ENCODE data around the gene MGLL. TPM values are rescaled to one million over a fixed set of nuclear protein-coding genes. Genes with fewer than 3 reads are reported as not detected.

The MGLL gene
- total RNA-seq, 2 experiments from 2014 or later, result 0.10 to 0.25 TPM

DNA sequence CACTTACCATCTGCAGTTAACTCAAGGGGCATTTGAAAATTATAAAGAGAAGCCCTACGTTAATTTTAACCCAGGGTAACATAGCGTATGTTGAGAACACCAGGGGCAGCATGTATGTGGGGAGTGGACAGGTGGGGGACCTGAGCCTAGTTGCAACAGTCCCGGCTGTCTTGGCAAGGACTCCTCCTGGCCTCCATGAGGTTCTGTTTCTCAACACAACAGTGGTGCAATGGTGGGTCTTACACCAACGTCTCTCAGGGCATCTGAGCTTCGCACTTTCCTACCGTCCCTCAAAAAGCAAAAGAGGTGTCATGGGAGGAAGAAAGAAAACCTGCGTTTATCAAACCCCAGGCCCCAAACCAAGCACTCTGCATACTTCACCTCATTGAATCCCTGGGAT, 50.6 kb downstream of the MGLL start:
- Mint-ChIP-seq H3K27me3 (peaks cover 8% of the 10 kb centered on the region), H3K9me3 (peaks cover 6% of the 10 kb centered on the region), H3K4me3 (no peak overlapping the region), H3K27ac (no peak overlapping the region), H3K36me3 (ENCODE audit: low read depth) (no peaks in the 10 kb centered on the region), H3K4me1 (no peaks in the 10 kb centered on the region)
- DNase-seq, result no peak
- ChIA-PET POLR2A (no interaction called here), CTCF (interaction anchor here (0.8 to 2.0 kb wide), 4 partner anchors 7 to 524 kb away, joined by 3 to 5 read pairs (median 4); no protein-coding TSS in a partner anchor)

DNA sequence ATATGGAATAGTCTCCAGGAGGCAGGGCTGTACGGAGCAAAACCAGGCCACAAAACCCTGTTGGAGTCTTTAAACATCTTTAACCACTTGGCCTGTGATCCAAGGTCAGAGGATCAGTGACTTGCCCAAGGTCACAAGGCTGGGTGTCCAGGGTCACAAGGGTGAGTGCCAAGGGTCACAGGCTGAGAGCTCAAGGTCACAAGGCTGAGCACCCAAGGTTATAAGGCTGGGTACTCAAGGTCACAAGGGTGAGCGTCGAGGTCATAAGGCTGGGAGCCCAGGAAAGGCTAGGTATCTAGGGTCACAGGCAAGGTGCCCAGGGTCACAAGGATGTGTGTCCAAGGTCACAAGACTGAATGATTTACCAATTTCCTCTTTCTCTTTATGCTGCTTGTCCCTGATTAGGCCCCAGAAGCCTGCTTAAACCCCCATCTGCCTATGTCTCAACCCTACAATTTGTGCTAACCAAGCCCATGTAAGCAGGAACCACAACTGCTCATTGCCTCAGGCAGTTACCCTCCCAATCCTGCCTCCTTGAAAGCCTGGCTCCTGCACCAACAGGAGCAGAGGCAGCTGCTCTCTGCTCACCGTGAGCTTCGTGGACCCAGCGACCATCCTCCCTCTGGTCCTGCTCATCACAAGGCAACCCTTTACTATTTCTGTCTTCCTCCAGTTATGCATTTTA, 51.5 kb downstream of the MGLL start:
- no peaks in the 10 kb centered on the region for H3K4me1 Mint-ChIP-seq
- H3K27ac Mint-ChIP-seq, result no peak overlapping the region
- POLR2A ChIA-PET, result no interaction called here
- no peak for DNase-seq
- CTCF ChIA-PET, result interaction anchor here (1.0 to 2.0 kb wide), 4 partner anchors 8 to 28 kb away, joined by 3 to 5 read pairs (median 4); no protein-coding TSS in a partner anchor
- H3K9me3 Mint-ChIP-seq, result peaks cover 4% of the 10 kb centered on the region
- no peak overlapping the region for H3K4me3 Mint-ChIP-seq
- no peaks in the 10 kb centered on the region for H3K36me3 Mint-ChIP-seq (ENCODE audit: low read depth)
- peaks cover 8% of the 10 kb centered on the region for H3K27me3 Mint-ChIP-seq

DNA sequence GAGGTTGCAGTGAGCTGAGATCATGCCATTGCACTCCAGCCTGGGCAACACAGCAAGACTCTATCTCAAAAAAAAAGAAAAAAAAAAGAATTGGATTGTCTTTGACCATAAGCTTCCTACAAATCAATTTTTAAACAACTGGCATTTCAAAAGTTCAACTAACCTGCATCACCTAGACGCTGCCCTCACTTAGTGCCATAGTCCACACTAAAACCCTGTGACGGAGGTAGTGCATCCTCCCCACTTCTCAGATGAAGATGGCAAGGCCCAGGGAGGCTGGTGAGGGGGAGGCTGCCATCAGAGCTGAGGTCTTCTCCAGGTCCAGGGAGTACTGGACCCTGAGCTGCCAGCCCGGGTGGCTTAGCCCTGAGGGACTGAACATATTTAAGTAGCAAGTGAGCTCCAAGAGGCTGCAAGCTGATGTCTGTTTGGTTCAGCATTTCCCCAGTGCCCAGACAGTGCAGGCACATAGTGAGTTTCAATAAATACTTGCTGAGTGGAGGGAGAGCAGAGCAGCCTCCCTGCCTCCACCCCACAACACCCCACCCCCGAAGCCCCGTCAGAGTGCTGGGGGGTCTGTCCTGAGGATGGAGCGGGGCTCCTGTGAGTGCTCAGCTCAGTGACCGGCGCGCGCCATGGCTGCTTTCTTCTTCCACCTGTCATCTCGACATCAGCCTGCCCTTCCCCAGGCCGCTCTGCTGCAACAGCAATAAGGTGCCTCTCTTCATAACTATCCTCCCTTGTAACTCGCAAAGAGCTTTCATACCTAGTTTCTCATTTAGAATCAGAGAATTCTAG, 52.8 kb downstream of the MGLL start:
- ChIA-PET CTCF (interaction anchor here (0.6 to 2.0 kb wide), 3 partner anchors 9 to 111 kb away, joined by 3 to 5 read pairs (median 4); no protein-coding TSS in a partner anchor), POLR2A (no interaction called here)
- peaks cover 4% of the 10 kb centered on the region for H3K9me3 Mint-ChIP-seq

DNA sequence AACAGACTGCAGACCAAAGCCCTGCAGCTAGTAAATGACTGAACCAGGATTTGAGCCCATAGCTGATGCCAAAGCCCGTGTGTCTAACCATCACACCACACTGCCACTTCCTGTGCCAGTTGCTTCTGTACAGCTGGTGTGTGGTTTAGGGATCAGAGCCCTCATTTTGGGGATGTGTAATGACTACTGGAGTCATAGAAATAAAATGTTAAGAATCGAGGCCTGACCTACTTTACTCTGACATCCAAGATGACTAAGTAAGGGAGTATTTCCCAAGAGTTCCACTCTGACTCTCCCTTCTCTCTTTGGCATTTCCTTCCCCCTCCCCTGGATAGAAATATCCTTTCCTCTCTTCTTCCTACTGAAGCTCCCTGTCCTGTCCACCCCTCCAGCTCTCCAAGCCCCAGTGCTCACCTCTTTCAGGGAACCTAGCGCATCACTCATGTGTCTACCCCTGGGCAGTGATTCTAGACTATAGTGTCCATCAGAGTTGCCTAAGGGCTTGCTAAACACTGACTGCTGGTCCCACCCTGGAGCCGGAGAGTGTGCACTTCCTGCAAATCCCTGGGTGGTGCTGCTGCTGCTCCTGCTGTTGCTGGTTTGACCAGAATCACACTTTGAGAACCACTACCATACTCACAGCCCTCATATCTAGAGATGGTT, 53.8 kb downstream of the MGLL start:
- Mint-ChIP-seq H3K9me3 (peaks cover 4% of the 10 kb centered on the region), H3K4me1 (peaks cover 4% of the 10 kb centered on the region), H3K36me3 (ENCODE audit: low read depth) (no peaks in the 10 kb centered on the region), H3K4me3 (no peak overlapping the region), H3K27me3 (peaks cover 6% of the 10 kb centered on the region), H3K27ac (no peak overlapping the region)
- ChIA-PET CTCF (interaction anchor here (0.6 kb wide), 1 partner anchor 112 kb away, joined by 3 read pairs; no protein-coding TSS in a partner anchor), POLR2A (no interaction called here)
- no peak for DNase-seq

More for the DNA sequence above, 52.8 kb downstream of the MGLL start:
- Mint-ChIP-seq H3K4me3 (no peak overlapping the region), H3K27ac (no peak overlapping the region), H3K4me1 (peaks cover 4% of the 10 kb centered on the region), H3K36me3 (ENCODE audit: low read depth) (no peaks in the 10 kb centered on the region), H3K27me3 (peaks cover 6% of the 10 kb centered on the region)
- DNase-seq, result no peak

DNA sequence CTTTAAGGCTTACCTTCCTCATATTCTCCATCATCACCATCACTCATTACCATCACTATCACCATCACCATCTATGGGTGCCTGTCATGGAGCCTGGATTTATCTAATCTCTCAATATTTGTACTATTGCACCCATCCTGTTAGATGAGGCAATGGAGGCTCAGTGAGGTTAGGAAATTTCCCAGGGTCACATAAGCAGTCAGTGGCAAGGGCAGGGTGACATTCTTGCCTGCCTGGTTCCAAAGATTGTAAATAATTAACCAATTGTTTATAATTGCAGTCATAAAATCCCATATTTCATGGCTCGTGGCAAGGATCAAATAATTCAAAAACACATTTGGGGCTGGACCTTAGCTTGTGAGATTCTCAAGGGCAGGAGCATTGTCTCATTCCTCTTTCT, 55.2 kb downstream of the MGLL start:
- Mint-ChIP-seq H3K4me3 (no peak overlapping the region), H3K9me3 (peaks cover 4% of the 10 kb centered on the region), H3K27ac (no peak overlapping the region), H3K4me1 (peaks cover 8% of the 10 kb centered on the region), H3K36me3 (ENCODE audit: low read depth) (no peaks in the 10 kb centered on the region), H3K27me3 (peaks cover 6% of the 10 kb centered on the region)
- ChIA-PET POLR2A (no interaction called here), CTCF (interaction anchor here (0.6 to 1.3 kb wide), 3 partner anchors 13 to 44 kb away, joined by 3 read pairs; no protein-coding TSS in a partner anchor)
- no peak for DNase-seq

DNA sequence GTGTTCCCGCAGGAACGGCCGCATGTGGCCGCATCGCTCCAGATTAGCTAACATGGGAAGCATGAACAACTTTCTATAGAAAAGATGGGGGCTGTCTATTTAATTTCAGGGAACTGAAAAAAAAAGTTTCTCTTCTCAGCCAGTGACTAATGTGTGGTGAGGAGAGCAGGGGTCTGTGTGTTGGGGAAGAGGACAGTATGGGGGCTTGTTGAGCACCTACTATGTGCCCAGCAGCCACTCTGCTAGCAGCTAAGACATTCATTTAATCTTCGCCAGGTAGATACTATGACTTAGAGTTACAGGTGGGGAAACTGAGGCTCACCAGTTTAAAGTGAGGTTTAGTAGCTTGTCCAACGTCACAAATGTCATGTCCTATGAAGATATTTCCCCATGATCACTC, 56.6 kb downstream of the MGLL start:
- H3K27me3 Mint-ChIP-seq, result peaks cover 6% of the 10 kb centered on the region
- no peak overlapping the region for H3K4me3 Mint-ChIP-seq
- H3K36me3 Mint-ChIP-seq (ENCODE audit: low read depth), result no peaks in the 10 kb centered on the region
- peaks cover 4% of the 10 kb centered on the region for H3K9me3 Mint-ChIP-seq
- POLR2A ChIA-PET, result no interaction called here
- DNase-seq, result no peak
- H3K27ac Mint-ChIP-seq, result no peak overlapping the region
- CTCF ChIA-PET, result interaction anchor here (1.3 kb wide), 2 partner anchors 12 to 14 kb away, joined by 3 read pairs; no protein-coding TSS in a partner anchor
- peaks cover 9% of the 10 kb centered on the region for H3K4me1 Mint-ChIP-seq

DNA sequence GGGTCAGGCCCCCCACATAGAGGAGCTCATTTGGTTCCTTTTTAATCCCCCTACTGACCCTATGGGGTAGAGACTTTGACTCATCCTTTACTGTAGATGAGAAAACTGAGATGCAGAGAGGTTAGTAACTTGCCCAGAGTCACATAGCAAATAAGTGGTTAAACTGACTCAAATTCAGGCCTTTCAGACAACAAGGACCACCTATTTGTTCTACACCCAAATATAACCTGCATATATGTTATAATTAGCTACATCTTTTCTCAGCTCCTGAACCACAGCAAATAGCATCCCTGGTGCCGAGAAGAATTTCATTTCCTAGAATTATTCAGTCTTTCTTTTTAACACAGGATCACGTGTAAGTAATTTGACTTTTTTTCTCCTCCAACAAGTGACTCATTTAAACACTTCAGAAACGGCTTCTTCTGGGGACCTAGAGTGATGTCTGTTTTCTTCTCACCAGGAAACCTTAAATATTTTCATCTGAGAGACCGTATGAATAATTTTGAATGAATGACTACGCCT, 57.4 kb downstream of the MGLL start:
- DNase-seq, result no peak

DNA sequence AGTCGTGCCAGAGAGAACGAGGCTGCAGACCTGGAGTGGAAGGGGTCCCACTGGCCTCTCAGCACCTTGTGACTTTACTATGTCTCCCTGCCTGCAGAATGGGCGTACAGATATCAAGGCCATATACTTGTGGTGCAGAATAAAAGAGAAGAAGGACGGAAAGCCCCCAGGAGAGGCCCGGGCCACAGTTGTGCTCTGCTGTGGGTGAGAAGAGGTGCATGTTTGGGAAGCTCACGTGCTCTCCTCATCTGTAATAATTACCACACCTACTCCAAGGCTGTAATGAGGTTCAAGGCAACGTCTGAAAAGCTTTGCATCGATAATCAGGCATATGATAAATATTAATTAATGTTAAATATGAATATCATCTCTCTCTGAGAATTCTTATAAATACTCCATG, 58.0 kb downstream of the MGLL start:
- ChIA-PET CTCF (interaction anchor here (0.6 to 1.2 kb wide), 2 partner anchors 53 to 69 kb away, joined by 3 read pairs; no protein-coding TSS in a partner anchor), POLR2A (no interaction called here)
- H3K36me3 Mint-ChIP-seq (ENCODE audit: low read depth), result no peaks in the 10 kb centered on the region
- peaks cover 9% of the 10 kb centered on the region for H3K4me1 Mint-ChIP-seq
- H3K27ac Mint-ChIP-seq, result no peak overlapping the region
- peaks cover 4% of the 10 kb centered on the region for H3K9me3 Mint-ChIP-seq
- peaks cover 6% of the 10 kb centered on the region for H3K27me3 Mint-ChIP-seq
- no peak for DNase-seq
- no peak overlapping the region for H3K4me3 Mint-ChIP-seq

More for the DNA sequence above, 57.4 kb downstream of the MGLL start:
- Mint-ChIP-seq H3K4me1 (peaks cover 9% of the 10 kb centered on the region), H3K27ac (no peak overlapping the region), H3K4me3 (no peak overlapping the region), H3K9me3 (peaks cover 4% of the 10 kb centered on the region), H3K27me3 (peaks cover 6% of the 10 kb centered on the region), H3K36me3 (ENCODE audit: low read depth) (no peaks in the 10 kb centered on the region)
- ChIA-PET CTCF (interaction anchor here (0.6 to 1.2 kb wide), 2 partner anchors 54 to 68 kb away, joined by 3 read pairs; no protein-coding TSS in a partner anchor), POLR2A (no interaction called here)

DNA sequence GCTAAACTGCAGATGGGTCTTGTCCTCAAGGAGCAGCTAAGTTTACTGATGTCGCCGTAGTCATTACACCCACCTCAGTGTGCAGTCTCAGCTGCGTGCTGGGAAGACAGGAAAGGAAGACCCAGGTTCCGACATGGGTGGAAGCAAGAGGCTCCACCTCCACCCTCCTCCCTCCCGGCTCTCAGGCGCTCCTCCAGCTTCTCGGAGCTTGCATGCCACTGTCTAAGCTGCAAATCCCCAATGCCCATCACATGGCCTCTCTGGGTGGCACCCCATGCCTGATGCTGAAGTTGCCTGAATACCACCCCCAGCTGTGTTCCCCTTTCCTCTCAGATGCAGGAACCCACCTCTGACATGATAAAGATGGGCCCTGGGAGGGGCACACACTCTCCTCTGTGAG, 58.5 kb downstream of the MGLL start:
- DNase-seq, result no peak
- Mint-ChIP-seq H3K27ac (no peak overlapping the region), H3K4me1 (peaks cover 9% of the 10 kb centered on the region), H3K9me3 (peaks cover 4% of the 10 kb centered on the region), H3K4me3 (no peak overlapping the region), H3K36me3 (ENCODE audit: low read depth) (no peaks in the 10 kb centered on the region), H3K27me3 (peaks cover 6% of the 10 kb centered on the region)
- POLR2A ChIA-PET, result no interaction called here
- CTCF ChIA-PET, result interaction anchor here (0.6 to 1.2 kb wide), 2 partner anchors 69 to 1103 kb away, joined by 3 read pairs; no protein-coding TSS in a partner anchor

DNA sequence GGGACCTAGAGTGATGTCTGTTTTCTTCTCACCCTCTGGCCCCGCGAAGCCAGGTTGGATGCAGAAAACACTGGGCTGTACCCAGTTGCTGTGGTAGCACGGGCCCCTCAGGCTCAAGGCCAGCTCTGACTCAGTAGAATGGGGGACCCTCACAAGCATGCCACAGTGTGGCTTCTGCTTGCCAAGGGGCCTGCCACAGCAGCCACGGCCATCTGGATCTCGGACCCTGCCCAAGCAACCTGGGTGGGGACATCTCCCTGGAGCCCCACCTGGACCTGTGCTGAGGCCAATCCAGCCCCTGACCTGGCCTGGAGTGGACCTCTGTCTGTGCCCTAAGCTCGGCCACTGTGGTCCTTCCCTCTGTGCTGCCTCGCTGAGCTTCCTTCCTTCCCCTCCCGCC, 59.0 kb downstream of the MGLL start:
- H3K36me3 Mint-ChIP-seq (ENCODE audit: low read depth), result no peaks in the 10 kb centered on the region
- no peak overlapping the region for H3K27ac Mint-ChIP-seq
- H3K9me3 Mint-ChIP-seq, result peaks cover 4% of the 10 kb centered on the region
- no peak overlapping the region for H3K4me3 Mint-ChIP-seq
- POLR2A ChIA-PET, result no interaction called here
- H3K4me1 Mint-ChIP-seq, result peaks cover 9% of the 10 kb centered on the region
- no peak for DNase-seq
- H3K27me3 Mint-ChIP-seq, result peaks cover 3% of the 10 kb centered on the region
- CTCF ChIA-PET, result interaction anchor here (0.6 to 0.8 kb wide), 2 partner anchors 8 to 1103 kb away, joined by 3 read pairs; no protein-coding TSS in a partner anchor

DNA sequence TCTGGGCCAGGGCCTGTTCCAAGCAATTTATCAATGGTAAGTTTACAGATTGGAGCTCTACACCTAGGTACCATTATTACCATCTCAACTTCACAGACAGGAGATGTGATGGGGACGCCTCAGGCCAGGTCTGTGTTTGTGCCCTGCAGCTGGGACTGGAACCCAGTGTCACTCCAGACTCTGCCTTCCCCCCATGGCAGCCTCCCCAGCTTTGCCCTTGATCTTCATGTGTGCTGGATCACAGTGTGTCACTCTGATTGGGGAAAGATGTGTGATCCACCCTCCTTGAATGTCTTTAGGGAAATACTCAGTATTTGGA, 59.6 kb downstream of the MGLL start:
- Mint-ChIP-seq H3K36me3 (ENCODE audit: low read depth) (no peaks in the 10 kb centered on the region), H3K27ac (no peak overlapping the region), H3K4me1 (peaks cover 9% of the 10 kb centered on the region), H3K4me3 (no peak overlapping the region), H3K27me3 (peaks cover 3% of the 10 kb centered on the region), H3K9me3 (peaks cover 2% of the 10 kb centered on the region)
- CTCF ChIA-PET, result interaction anchor here (0.8 kb wide), 1 partner anchor 9 kb away, joined by 3 read pairs; no protein-coding TSS in a partner anchor
- no peak for DNase-seq
- POLR2A ChIA-PET, result no interaction called here

DNA sequence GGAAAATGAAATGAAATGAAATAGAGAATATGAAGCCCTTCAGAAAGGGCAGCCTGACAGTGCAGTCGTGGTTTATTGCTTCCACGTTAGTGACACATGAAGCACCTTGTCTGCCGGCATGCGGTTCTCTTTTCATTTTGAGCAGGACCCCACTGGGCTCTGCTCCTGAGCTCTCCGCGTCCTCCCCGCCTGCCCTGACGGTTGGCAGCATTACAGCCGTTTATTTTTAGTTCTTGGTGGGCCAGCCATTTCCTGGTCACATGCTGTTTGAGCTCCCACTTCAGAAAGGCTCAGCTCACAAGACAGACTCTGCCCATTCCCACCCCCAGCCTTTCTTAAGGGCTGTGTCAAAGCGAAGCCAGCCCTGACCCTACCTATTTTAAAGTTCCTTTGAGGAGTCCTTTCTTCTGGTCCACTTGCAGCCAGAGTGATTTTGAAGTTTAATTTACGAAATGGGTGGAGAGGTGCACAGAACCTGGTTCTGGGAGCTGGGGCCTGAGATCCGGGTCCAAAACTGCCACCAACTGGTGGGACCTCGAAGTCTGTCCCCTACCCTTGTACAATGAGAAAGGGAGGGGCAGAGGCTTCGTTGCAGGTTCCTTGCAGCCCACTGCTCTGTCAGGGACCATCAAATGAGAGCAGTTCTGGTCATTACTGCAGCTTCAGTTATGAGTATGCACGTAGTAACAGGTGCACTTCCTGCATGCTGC, 60.1 kb downstream of the MGLL start:
- no peaks in the 10 kb centered on the region for H3K36me3 Mint-ChIP-seq (ENCODE audit: low read depth)
- H3K4me3 Mint-ChIP-seq, result no peak overlapping the region
- H3K27ac Mint-ChIP-seq, result no peak overlapping the region
- ChIA-PET POLR2A (no interaction called here), CTCF (interaction anchor here (0.8 kb wide), 1 partner anchor 9 kb away, joined by 3 read pairs; no protein-coding TSS in a partner anchor)
- DNase-seq, result no peak
- H3K4me1 Mint-ChIP-seq, result peaks cover 9% of the 10 kb centered on the region
- H3K27me3 Mint-ChIP-seq, result peaks cover 3% of the 10 kb centered on the region
- peaks cover 2% of the 10 kb centered on the region for H3K9me3 Mint-ChIP-seq
